NCI-H1930 (cell line): ENCODE results near the gene OSBPL2.

Experiments
- DNase-seq, 2 experiments: peaks; one replicate each; lab custom pipeline; 2025; lab: John Stamatoyannopoulos, UW

Gene OSBPL2

DNA sequence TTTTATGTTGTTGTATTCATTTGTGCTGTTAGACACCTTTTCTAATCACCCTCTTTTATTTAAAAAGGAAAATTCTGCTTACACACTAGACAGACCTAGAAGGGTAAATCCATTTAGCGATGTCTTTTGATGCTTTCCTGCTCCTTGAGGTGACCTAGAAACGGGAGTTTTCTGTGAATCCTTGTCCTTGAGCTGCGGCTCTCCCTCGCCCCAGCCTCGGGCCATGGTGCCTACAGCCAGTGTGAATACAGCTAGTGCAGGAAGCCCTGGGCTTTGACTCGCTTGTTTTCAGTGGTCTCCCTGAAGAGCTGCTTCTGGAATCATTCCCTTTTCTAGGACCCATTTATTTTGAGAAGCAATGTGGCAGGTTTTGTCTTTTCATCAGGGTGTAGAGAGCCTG is 46.8 kb downstream of the OSBPL2 start:
- no peak for DNase-seq

DNA sequence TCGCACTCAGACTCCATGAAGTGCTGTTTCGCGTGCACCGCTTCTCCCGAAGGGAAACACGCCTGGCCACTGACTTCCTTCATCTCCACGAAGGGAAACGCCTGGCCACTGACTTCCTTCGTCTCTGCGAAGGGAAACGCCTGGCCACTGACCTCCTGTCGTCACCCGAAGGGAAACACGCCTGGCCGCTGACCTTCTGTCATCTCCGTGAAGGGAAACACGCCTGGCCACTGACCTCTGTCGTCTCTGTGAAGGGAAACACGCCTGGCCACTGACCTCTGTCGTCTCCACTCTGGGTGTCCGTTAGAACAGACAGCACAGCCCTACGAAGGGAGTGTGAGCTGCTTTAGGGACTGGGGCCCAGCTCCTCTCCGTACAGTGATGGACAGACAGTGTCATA is 47.4 kb downstream of the OSBPL2 start:
- DNase-seq: no peak

DNA sequence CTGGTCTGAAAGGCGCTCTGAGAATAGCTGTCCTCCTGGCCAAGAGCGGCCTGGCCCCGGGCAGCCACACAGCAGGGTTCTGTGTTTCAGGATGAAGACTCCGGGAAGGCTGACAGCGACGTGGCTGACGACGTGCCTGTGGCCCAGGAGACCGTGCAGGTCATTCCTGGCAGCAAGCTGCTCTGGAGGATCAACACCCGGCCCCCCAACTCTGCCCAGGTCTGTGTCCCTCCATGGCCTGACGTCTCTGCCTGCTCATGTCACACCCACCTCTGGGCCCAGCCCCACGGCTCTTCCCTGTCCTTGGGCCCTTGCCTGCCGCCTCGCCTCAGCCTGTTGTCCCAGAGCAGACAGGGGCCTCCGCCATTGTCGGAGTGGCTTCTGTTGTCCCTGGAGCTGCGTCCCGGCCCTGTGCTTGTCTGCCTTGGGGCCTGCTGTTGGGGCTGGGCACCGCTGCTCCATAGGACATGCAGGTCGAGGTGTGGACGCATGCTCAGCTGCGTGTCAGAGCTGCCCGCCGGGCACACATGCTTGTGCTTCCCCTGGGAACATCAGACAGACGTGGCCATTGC is 48.3 kb downstream of the OSBPL2 start:
- DNase-seq: no peak

DNA sequence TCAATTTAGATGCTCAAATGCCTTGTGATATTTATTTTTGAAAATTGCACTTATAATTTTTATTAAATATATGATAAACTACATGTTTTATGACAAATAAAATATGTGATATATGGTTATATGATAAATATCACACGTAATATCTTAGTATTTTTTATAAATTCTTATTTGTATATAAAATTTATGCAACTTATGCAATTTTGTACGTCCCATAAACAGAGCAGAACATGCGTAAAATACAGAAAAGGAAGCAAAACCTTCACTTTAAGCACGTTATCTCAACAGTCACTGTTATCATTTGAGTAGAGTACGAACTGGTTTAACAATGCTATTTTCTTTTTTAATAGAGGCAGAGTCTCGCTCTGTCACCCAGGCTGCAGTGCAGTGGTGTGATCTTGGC is 48.8 kb downstream of the OSBPL2 start:
- DNase-seq: no peak

DNA sequence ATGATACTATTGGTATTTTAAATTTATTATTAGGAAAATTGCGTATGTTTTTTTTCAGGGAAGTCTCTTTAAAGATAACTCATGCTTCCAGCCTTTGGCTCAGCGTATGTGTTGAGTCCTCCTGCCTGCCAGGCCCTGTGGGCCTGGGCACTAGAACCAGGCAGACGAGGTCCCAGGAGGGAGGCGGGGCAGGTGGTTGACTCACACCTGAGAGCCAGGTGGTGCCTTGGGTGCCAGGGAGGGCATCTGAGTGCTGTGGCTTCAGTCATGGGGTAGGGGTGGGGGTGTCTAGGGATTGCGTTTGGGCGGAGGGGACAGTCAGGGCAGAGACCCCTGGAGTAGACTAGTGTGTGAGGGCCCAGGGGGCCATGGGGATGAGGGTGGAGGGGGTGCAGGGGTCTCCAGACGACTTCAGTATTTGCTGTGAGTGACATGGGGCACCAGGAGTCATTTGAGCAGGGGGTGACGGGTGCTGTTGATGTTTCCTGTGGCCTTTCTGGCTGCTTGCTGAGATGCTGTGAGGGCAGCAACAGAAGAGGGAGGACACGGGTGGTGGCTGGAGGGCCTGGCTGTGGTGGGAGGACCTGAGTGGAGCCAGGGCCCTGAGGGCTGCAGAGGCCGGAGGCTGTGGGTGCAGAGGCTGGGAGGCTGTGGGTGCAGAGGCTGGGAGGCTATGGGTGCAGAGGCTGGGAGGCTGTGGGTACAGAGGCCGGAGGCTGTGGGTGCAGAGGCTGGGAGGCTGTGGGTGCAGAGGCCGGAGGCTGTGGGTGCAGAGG is 49.6 kb downstream of the OSBPL2 start:
- DNase-seq: no peak

DNA sequence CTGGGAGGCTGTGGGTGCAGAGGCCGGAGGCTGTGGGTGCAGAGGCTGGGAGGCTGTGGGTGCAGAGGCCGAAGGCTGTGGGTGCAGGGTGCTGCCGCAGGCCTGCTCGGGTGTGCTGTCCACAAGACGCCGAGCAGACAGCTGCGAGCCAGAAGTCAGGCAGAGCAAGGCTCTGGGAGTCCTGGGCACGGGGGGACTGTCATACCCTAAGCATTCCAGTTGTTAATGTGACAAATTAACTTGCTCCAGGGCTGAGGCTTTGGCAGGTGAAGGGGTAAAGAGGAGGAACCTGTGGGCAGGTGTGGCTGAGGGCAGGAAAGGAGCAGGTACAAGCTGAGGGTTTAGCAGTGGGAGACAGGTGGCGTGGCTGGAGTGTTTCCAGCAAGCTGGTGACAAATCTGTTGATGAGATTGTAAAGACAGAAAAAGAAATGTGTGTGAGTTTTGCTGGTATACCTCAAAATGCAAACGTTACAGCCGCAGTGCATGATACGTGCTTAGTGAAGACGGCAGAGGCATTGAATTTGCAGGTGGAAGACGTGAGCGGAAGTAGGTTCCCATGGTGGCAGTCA is 50.3 kb downstream of the OSBPL2 start:
- DNase-seq: no peak

DNA sequence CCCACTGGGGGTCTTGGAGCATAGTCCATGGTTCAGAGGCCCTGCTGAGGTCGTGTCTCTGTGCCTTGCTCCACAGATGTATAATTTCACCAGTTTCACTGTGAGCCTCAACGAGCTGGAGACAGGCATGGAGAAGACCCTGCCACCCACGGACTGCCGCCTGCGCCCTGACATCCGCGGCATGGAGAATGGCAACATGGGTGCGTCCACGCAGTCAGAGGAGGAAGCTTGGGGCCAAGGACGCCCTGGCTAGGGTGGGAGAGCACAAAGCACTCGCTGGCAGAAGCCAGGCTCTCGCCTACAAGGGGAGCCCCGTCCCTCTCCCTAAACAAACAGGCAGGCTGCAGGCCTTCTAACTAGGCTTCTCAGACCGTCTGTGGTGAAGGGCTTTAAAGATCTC is 50.8 kb downstream of the OSBPL2 start:
- no peak for DNase-seq

DNA sequence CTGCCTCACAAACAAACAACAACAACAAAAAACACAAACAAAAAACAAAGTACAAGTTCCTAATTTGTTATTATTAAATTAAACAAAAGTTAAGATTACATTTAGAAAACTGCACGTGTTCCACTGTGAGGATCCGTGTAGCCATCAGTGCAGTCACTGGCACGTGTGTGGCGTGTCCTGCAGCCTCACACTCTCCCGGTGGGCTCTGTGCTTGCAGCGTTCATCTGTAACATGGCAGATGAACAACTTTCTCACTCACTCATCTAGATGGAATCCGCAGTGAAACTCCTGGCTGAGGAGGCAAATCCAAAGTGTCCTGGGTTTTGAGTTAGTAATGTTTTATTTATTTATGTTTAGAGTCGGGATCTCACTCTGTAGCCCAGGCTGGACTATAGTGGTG is 51.6 kb downstream of the OSBPL2 start:
- no peak for DNase-seq

DNA sequence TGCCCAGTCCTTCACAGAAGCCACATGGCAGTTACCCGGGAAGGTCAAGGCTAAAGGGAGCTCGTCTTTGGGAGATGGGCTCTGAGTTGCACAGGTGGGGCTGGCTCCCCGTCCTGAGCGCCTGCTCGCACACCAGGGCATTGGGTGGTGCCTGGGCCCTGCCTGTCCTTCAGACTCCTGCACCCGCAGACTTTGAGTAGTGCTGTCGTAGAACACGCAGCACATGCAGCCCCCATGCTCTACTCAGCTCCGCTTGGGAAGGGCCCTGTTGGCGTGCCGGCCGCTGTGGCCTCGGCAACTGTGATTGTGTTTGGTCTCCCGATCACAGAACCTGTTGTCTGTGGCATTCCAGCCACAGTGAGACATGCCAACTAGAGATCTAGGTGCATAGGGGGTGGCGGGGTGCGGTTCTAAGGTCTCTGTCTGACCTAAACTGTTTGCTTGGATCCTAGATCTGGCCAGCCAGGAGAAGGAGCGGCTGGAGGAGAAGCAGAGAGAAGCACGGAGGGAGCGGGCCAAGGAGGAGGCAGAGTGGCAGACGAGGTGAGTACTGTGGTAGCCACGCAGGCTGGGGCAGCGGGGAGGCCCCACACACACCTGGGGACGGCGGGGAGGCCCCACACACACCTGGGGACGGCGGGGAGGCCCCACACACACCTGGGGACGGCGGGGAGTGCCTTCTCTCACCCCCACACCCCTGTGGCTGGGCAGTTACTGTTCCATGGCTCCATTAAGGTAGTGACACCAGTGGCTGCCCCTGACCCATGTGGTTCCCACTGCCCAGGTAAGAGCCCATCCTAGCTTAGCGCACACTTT is 53.1 kb downstream of the OSBPL2 start:
- no peak for DNase-seq

DNA sequence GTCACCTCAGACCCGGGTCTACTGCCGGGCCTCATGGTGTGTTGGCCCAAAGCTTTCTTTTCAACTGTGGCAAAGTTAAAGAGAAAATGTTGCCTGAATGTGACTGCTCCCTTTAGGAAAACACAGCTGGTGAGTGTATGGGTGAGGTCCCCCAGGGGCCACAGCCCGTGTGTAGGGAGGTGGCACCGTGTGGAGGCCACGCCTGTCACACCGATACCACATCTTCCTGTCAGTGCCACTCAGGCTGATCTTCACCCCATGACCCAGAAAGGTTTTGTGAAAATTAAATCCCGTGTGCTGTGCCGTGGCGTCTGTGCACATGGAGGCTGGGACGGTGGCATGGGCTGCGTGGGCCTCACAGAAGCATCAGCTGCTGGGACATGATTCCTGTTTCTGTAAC is 53.8 kb downstream of the OSBPL2 start:
- DNase-seq: no peak

DNA sequence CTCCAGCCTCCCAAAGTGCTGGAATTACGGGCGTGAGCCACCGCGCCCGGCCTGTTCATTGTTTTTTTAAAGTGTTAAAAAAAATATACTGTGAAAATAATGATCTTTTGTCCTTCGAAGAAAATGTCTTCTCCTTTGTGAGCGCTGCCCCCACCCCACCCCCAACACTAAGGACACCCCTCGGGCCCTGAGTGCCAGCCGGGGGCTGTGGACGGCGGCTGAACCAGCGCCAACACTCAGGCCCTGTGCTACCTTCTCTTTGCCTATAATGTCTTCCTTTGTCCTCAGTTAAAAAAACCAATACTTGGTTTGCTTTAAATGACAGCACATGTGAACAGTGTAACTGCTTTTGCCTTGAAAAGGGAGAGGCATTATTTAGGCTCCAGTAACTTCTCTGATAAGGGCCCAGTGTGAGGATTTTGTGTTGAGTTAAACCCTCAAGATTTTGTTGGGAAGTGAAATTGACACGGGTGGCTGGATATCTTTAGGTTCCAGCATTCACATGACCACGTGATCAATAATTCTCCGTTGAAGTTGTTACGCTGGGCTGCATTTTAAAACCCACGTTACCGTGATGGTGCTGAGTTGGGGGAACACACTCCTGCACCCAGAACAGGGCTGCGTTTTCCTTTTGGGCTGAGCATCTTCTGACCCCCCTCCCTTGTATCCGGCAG is 54.9 kb downstream of the OSBPL2 start:
- DNase-seq: no peak

DNA sequence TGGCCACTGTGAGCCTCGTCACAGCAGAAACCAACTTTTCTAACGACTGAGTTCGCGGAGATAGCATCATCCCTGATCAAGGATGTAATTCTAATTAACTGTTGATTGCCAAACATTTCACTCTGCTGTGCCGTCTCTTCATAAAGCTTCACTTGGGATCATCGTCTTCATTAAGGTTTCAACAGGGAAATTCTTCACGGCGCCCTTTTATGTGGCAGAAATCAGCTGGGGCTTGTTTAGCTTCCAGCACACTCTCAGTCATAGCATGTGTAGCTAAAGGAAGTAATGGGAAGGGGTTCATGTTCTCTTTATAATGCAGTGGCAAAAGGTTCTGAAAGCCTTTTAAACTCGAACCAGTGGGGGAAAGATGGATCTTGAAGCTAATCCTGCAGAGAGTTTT is 55.6 kb downstream of the OSBPL2 start:
- DNase-seq: no peak

DNA sequence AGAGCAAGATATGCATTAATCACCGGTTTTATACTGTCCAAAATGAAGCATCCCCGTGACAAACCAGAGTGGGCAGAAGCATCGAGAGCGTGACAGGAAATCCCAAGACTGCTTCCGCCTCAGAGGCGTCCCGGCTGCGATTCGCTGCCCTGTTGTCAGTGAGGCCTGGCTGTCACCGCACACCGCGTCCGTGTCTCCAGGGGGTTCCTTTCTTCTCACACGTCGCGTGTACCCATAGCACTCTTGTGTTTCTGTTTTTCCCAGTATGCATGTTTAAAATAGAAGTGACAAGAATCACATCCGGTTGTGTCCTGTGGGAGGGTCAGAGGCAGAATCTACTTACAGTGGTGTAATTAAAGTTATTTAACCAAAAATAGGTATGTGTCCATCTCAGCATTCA is 56.2 kb downstream of the OSBPL2 start:
- no peak for DNase-seq

DNA sequence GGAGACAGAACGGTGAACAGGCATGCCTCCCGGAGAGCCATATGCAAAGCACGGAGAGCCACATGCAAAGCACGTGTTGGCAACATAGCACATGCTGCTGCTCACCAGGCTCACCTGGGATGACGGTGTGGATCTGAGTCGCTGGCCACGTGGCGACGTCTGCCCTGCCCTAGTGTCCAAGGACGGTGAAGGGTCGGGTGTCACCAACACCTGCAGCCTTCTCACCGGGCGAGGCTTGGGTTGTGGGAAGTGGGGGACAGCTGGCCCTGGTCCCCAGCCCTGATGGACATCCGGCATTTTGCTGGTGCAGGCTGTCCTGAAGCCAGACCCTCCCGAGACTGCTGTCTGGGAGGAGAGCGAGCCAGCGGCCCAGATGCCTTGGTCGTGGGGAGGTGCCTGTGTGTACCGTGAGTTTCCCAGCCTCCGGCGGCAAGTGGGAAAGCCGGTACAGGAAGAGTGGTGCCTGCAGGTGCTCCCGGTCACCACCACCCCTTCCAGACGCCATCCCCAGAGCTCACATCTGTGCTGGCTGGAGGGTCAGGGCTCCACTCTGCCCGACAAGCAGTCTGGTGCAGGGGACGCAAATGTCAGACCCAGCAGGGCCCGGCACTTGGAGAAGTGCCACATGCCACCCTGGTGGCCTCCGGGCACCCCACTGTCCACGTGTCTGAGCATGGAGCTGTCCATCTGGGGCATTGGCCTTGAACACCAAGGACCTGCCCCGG is 58.6 kb downstream of the OSBPL2 start:
- no peak for DNase-seq

DNA sequence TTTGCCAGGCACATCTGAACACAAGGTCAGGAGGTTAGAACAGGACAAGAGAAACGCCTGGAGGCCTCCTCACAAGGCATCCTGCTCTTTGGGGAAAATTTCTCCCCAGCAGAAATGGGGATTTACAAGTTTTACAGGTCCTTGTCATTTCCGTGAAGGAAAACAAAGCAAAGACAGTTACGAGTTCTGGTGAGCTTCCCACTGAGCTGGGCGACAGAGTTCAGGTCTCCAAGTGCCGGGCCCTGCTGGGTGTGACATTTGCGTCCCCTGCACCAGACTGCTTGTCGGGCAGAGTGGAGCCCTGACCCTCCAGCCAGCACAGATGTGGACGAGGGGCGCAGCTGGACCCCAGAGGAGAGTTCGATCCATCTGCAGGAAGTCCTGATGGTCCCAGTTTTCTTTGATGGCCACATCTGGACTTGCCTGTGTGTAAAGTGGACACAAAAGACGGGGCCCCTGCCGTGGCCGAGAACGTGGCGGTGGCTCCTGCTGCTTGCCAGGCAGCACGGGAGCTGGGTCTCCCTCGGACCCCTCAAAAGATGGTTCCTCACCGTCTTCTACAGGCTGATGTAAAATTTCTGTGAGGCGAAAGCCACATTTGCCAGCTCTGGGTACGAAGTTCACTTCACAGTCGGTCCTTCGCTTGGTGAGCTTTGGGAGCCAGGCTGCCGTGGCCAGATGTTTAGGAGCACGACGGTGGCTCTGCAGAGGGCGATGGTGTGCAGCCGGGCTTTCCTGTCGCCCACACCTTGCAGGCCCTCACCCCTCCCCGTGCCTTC is 59.3 kb downstream of the OSBPL2 start:
- DNase-seq: no peak

DNA sequence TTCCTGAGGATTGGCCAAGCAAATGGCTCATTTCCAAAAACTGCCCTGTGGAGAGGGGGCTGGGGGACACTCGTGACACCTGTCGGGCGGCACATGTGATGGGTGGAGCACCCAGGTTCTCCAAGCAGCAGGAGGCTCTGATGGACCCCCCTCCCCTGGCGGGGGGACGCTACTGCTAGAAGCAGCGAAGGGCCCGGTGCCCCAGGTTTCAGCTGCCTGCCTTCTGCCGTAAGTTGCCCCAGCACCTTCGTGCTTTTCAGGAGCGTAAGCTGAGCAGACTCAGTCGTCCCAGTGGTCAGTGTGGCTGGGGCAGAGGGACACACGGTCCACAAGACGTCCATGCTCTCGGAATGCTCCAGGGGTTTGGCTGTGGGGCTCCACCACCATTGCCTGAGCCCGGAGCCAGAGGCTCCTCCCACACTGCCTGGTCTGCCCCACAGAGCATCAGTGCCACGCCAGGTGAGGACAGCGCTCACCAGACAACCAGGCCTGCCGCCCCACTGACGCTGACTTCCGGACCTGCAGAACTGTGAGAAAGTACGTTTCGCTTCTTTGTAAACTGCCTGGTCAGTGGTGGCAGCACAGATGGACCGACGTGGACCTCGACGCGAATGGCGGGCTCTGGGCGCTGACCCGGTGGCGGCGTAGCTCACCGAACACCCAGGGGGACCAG is 60.4 kb downstream of the OSBPL2 start:
- DNase-seq: no peak

DNA sequence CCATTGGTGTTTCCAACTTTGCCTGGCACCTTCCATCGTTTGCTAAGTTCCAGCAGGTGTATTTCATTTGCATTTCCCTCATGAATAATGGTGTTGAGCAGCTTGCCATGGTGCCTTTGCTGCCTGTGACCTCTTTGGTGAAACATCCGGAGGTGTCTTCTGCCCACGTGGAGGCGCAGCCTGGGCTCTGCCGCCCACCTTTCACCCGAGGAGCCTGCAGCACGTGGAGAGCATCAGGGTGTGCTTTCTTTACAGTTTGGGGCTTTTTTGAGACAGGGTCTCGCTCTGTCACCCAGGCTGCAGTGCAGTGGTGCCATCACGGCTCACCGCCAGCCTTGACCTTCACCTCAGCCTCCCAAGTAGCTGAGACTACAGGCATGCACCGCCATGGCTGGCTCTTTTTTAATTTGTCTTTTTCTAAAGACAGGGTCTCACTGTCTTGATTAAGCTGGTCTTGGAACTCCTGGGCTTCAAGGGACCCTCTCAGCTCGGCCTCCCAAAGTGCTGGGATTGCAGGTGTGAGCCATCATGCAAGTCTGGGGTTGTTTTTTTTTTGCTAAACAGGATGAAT is 61.4 kb downstream of the OSBPL2 start:
- DNase-seq: no peak

DNA sequence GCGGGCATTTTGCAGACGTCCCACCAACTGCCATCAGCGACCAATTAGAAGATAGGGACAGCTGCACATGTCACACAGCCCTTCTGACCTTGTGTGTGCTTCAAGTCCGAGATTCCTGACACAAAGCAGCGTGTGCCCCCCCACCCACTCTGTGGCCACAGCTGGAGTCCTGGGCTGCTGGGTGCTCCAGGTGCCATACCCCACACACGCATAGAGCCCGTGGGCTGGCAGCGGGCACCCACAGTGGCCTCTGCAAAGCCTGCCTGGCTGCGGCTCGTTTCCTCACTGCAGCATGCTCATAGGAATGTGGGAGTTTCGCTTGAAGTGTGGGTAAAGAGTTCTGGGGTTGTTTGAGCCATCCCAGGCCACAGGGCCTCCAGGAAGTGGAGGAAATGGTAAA is 62.0 kb downstream of the OSBPL2 start:
- no peak for DNase-seq

DNA sequence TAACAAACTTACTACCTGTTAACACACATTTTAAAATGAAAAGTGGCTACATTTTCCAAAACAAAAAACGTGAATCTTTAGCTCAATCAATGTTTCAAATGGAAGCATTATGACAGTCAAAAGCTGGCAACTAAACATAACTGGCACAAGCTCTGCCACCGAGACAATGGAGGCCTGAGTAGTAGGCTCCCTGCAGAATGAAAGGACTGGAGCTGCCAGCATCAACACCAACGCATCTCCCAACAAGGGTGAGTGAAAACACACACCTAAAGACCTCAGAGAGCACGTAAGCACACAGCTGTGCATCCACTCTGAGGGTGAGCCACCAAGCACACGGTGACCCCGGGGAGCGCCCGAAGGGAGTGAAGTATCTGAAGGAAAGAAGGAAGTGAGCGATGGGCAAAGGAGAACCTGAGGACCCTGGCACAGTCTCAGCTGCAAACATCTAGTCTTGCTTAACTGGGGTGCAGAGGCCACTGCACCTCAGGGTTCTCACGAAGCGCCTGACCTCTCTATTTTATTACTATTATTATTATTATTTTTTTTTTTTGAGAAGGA is 62.9 kb downstream of the OSBPL2 start:
- DNase-seq: no peak
